HG03135 (cell line): ENCODE results near the gene DRAM1.
"Not testable (repeated sequence)": the region's sequence is repeated elsewhere in the genome, so short reads cannot be mapped to it uniquely, and the experiment has no call there.

Experiments
- ATAC-seq: cut with Tn5 transposase; IDR thresholded peaks from one replicate; pipeline ENCODE4 v1.9.1; 2021; ENCODE audit warnings: mild to moderate bottlenecking, moderate library complexity; ENCODE audit not compliant: unreplicated experiment

Gene DRAM1

GRCh38 chr12:101858361-101858760 lies 19.0 kb upstream of the DRAM1 start:
- ATAC-seq = no peak

- ATAC-seq = peak; percentile 45
These were observed 17.4 kb upstream of the DRAM1 start for GRCh38 chr12:101859664-101860607.

DNA sequence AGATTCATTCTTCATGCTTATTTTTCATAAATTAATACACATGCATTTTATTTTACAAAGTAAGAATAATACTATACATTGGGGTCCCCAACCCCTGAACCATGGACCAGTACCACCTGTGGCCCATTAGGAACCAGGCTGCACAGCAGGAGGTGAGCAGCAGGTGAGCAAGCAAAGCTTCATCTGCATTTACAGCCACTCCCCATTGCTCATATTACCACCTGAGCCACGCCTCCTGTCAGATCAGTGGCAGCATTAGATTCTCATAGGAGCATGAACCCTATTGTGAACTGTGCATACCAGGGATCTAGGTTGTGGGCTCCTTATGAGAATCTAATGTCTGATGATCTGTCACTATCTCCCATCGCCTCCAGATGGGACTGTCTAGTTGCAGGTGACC lies 15.7 kb upstream of the DRAM1 start:
- ATAC-seq = not testable (repeated sequence)

- no peak for ATAC-seq
These were observed 15.1 kb upstream of the DRAM1 start for GRCh38 chr12:101862245-101862644.

GRCh38 chr12:101863981-101864380 lies 13.4 kb upstream of the DRAM1 start:
- ATAC-seq = no peak

- ATAC-seq = no peak
These were observed 10.6 kb upstream of the DRAM1 start for GRCh38 chr12:101866615-101867373.

- not testable (repeated sequence) for ATAC-seq
These were observed 9.8 kb upstream of the DRAM1 start for GRCh38 chr12:101867619-101868018.

DNA sequence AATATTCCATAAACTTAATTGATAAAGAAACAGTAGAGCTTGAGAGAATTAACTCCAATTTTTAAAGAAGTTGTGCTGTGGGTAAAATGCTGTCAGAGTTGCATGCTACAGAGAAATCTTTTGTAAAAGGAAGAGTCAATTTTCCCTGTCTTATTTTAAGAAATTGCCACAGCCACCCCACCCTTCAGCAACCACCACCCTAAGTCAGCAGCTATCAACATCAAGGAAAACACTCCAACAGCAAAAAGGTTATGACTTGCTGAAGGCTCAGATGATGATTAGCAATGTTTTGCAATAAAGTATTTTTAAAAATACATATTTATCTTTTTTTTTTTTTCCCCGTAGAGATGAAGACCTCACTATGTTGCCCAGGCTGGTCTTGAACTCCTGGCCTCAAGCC lies 6.5 kb upstream of the DRAM1 start:
- ATAC-seq = no peak

- ATAC-seq = no peak
These were observed 2.2 kb upstream of the DRAM1 start for GRCh38 chr12:101875162-101875561.

GRCh38 chr12:101876322-101876860 lies 989 bp upstream of the DRAM1 start:
- no peak for ATAC-seq

DNA sequence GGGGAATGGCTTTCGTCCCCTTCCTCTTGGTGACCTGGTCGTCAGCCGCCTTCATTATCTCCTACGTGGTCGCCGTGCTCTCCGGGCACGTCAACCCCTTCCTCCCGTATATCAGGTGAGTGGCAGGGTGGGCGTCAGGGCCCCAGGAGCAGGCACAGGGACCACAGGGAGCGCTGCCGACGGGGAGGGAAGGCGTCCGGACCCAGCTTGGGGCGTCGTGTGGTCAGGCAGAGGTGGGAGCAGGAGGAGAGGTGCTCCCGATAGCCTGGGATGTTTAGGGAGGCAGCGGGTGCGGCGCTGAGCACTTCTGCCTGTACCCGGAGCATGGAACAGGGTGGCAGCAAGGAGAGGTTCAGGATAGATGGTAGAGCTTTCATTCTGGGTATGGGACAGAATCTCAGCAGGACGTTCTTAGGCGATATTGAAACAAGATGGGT lies 444 bp downstream of the DRAM1 start:
- no peak for ATAC-seq

GRCh38 chr12:101878243-101878821 lies 952 bp downstream of the DRAM1 start:
- no peak for ATAC-seq

DNA sequence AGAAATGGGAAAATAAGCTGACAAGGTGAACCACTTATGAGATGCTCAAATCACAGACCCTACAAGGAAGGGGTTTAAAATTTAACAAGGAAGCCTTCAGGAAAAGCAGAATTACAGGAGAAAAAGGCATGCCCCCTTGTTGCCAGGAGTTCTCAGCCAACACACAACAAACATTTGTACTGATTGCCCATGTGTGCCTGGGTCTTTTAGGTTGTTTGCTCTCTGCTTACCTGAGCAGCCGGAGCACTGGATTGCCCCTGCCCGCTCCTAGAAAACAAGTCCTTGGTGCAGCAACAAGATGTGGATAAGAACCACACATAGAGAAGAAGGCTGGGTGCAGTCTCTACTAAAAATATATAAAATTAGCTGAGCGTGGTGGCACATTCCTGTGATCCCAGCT lies 3.4 kb downstream of the DRAM1 start:
- no peak for ATAC-seq

- no peak for ATAC-seq
These were observed 3.8 kb downstream of the DRAM1 start for GRCh38 chr12:101881228-101881627.

- no peak for ATAC-seq
These were observed 6.8 kb downstream of the DRAM1 start for GRCh38 chr12:101884174-101884573.

- not testable (repeated sequence) for ATAC-seq
These were observed 7.5 kb downstream of the DRAM1 start for GRCh38 chr12:101884781-101885340.

GRCh38 chr12:101885912-101886561 lies 8.7 kb downstream of the DRAM1 start:
- ATAC-seq = peak; percentile 81

DNA sequence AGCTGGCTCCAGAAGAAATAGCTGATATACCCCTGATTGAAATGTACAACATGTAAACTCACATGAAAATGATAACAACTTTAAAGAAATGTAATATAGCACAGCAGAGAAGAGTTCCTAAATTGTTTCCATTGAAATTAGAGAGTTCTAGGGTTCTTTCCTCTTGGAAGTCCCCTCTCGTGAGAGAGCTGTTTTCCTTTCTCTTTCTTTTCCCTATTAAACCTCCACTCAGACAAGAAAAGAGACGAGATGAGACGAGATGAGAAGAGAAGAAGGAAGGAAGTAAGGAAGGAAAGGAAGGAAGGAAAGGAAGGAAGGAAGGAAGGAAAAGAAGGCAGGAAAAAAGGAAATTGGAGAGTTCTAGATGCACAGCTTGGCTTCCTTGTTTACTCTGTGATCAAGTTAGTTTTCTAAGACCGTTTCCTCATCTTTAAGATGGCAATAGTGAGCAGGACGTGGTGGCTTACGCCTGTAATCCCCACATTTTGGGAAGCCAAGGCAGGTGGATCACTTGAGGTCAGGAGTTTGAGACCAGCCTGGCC lies 11.9 kb downstream of the DRAM1 start:
- no peak for ATAC-seq

DNA sequence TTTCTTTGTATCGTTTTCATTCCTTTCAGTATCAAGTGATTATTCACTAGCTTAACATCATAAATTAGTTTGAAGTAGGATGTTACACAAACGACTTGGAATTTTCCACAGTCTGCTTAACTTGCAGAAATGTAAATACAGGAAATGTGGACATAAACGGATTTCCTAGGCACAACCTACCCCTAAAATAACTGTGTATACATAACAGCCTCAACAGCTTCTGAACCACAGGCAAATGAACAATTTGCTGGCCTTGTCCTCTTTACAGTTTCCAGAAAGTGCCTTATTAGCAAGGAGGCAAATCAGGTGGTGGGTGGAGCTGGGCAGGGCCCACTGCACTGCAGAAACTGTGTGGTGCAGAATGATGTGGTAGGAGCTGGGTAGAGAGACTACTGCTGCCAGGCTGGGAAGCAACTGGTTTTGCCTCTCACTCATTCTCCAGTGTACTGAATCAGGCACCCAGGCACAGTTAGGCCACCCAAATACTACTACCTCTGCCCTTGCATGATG lies 14.1 kb downstream of the DRAM1 start:
- ATAC-seq = peak; percentile 82

DNA sequence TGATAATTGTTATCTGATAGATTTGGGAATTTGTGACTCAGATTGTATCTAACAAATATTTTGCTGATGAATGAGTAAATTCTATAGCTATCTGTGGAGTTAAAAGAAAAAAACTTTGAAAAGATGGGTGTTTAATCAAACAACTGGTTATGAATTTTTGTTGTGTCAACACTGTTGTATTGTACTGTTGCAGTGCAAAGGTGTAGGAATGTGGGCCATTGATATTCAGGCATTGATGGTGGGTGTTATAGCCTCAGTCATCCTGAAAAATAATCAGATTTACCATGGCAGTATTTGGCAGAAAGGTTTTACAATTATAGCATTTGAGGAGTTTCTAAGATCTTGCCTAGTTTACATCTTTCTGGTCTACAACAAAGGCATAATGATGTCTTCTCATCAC lies 15.4 kb downstream of the DRAM1 start:
- ATAC-seq = no peak
